Amniotic stem cell (primary cell): ENCODE results near the gene GSX2.
"Not testable (repeated sequence)": the region's sequence is repeated elsewhere in the genome, so short reads cannot be mapped to it uniquely, and the experiment has no call there.

Experiments
- DNase-seq: peaks from one replicate; lab custom pipeline; 2025; lab: John Stamatoyannopoulos, UW

Gene GSX2

GRCh38 chr4:54103190-54103574 is 3.2 kb downstream of the GSX2 start:
- DNase-seq: no peak

GRCh38 chr4:54104907-54105306 is 4.9 kb downstream of the GSX2 start:
- DNase-seq: no peak

GRCh38 chr4:54107951-54108748 is 8.2 kb downstream of the GSX2 start:
- no peak for DNase-seq

GRCh38 chr4:54109241-54110018 is 9.5 kb downstream of the GSX2 start:
- DNase-seq: no peak

- no peak for DNase-seq
Observed at GRCh38 chr4:54110019-54110416, 10.1 kb downstream of the GSX2 start.

GRCh38 chr4:54113206-54113605 is 13.2 kb downstream of the GSX2 start:
- not testable (repeated sequence) for DNase-seq

- DNase-seq: not testable (repeated sequence)
Observed at GRCh38 chr4:54116246-54116645, 16.3 kb downstream of the GSX2 start.

GRCh38 chr4:54118850-54119589 is 19.1 kb downstream of the GSX2 start:
- no peak for DNase-seq

- no peak for DNase-seq
Observed at GRCh38 chr4:54120518-54120917, 20.6 kb downstream of the GSX2 start.

GRCh38 chr4:54127660-54128059 is 27.7 kb downstream of the GSX2 start:
- DNase-seq: no peak

GRCh38 chr4:54128694-54129093 is 28.7 kb downstream of the GSX2 start:
- DNase-seq: not testable (repeated sequence)

GRCh38 chr4:54139332-54139731 is 39.4 kb downstream of the GSX2 start:
- no peak for DNase-seq

GRCh38 chr4:54140287-54140686 is 40.3 kb downstream of the GSX2 start:
- DNase-seq: no peak

- no peak for DNase-seq
Observed at GRCh38 chr4:54144199-54144598, 44.2 kb downstream of the GSX2 start.

GRCh38 chr4:54144661-54145171 is 44.8 kb downstream of the GSX2 start:
- no peak for DNase-seq

GRCh38 chr4:54146139-54146538 is 46.2 kb downstream of the GSX2 start:
- DNase-seq: no peak

- no peak for DNase-seq
Observed at GRCh38 chr4:54149323-54149722, 49.4 kb downstream of the GSX2 start.
